Activated CD8-positive, alpha-beta memory T cell treated with anti-CD3 and anti-CD28 coated beads for 4 hours (primary cell): ENCODE measurements around the gene ARL10.

Experiments
- DNase-seq, 2 donors: peaks; one replicate each; pipeline ENCODE4 v3.0.0-alpha.2; 2020; ENCODE audit warnings: low read depth in 2 of 2

Gene ARL10, protein sequence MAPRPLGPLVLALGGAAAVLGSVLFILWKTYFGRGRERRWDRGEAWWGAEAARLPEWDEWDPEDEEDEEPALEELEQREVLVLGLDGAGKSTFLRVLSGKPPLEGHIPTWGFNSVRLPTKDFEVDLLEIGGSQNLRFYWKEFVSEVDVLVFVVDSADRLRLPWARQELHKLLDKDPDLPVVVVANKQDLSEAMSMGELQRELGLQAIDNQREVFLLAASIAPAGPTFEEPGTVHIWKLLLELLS

DNA sequence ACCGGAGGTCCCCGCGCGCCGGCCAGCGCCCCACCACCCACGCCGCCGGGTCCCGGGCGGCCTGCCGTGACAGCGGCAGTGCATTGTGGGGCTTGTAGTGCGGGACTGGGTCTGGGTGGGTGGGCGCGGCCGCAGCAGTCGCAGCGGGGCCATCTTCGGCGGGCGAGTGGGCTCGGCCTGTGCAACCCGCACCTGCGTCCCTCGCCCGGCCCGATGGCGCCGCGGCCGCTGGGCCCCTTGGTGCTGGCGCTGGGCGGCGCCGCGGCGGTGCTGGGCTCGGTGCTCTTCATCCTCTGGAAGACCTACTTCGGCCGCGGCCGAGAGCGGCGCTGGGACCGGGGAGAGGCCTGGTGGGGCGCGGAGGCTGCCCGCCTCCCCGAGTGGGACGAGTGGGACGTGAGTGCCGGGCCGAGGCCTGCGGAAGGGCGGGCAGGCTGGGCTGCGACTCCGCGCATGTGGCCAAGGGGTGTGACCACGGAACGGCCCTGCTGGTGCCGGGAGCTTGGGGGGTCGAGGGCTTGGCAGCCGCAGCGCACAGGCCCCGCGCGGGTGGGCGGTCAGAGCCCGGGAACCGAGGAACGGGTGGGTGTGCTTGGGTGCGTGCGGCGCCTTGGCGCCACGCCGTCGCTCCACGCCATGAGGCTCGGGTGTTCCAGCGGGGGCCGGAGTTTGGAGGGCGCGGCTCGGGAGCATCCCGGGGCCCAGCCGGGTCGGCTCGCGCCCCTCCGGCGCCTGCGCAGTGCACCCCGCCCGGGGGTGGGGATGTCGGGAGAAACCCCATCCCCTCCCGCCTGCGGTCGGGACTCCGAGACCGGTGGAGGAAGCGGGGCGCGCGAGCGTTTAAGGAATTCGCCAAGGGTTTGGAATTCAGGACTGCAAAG lies at the start of gene ARL10:
TSS of gene ARL10 (plus strand) at position 137 of the 881 bp plus-strand sequence. CDS start at position 214, 77 bp downstream.
- DNase-seq = peak in 1 of 2 donors; percentile 36

DNA sequence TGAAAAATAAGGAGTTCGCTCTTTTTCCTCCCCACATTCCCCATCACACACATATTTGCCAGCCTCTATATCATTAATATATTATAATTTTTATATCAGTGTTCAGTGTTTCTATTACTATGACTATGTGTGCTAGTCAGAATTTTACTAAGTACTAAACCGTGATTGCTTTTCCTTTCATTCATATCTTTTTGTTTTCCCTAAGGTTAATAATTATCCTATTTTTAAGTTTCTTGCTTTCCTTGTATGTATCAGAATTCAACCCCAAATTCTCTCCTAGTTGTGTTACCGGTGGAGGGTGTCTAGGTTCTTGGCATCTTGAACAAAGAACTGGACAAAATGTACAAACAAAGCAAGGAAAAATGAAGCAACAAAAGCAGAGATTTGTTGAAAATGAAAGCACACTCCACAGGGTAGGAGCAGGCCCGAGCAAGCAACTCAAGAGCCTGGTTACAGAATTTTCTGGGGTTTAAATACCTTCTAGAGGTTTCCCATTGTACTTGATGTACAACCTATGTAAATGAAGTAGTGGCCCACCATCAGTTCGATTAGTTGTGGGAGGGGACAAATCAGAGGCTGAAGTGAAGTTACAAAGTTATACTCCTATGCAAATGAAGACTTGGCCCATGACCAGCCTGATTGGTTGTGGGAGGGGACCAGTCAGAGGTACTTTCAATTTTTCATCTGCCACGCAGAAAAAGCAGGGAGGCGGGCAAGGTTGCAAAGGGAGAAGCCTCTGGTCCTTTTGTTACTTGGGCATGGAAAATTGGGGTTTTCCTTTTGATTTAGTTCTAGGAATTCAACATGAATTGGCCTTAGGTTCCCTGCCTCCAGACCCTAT lies 47.5 kb upstream of the ARL10 start:
- DNase-seq = no peak

DNA sequence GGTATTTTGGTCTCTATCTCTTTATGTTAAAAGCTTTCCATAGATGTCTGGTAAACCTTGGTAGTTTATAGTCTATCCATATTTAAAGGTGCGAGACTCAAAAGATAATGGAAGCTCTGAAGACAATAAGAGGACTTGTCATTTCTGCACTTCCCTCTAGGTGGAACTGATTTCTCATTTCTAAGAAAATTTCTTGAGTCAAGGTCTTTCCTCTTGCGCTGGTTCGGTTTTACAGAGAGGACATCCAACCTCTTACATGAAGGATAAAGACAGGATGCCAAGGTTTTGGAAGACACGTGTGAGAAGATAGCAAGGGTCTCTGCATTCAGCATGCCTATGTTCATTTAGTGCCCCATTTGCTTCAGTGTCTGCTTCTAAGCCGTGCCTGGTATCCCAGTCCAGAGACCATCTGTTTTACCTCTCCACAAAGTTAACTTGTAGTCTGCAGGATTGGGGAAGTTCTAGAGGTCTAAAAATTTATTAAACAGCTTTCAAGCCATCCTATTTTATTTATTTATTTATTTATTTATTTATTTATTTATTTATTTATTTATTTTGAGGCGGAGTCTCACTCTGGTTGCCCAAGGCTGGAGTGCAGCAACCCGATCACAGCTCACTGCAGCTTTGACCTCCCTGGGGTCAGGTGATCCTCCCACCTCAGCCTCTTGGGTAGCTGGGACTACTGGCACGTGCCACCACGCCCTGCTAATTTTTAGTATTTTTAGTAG lies 45.3 kb upstream of the ARL10 start:
- DNase-seq = no peak

DNA sequence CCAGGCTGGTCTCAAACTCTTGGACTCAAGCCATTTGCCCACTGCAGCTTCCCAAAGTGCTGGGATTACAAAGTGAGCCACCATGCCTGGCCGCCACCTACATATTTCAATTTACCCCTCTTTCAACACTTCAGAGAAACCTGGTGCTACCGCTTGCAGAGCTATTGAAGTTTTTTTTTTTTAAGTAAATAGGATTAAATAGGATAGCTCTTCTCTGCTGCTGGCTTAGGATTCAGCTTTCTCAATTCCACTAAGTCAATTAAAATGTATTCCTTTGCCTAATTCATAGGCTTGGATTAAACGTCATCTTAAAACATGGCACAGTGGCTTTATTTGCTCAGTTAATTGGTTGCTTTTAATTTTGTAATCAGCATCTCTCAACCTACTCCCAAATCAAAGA lies 44.7 kb upstream of the ARL10 start:
- no peak for DNase-seq

DNA sequence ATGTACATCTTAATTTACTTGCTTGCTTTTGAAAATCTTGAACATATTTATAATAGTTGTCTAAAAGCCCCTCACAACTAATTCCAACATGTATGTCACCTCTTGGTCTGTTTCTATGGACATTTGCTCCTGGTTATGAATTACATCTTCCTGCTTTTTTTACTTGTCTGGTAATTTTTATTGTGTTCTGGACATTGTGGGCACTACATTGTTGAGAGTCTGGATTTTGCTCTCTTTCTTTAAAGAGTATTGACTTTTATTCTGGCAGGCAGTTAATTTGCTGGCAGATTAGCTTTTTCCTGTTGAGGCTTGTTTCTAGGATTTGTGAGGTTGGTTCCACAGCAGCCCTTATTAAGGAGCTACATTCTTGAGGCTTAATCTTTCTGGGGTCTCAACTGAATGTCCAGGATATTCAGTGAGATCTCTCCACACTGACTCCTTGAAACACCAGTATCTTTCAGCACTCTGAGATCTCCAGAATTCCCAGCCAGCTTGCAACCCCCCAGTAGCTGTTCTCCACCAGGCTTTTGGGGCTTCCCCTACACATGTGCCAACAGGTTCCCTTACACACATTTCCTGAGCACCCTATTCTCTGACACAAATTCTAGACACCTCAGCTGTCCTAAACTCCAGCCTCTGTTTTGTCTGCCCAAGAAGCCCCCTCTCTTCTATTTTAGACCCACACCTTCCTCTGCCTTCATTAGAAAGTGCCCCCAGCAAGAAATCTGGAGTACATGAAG lies 31.1 kb upstream of the ARL10 start:
- DNase-seq = no peak

DNA sequence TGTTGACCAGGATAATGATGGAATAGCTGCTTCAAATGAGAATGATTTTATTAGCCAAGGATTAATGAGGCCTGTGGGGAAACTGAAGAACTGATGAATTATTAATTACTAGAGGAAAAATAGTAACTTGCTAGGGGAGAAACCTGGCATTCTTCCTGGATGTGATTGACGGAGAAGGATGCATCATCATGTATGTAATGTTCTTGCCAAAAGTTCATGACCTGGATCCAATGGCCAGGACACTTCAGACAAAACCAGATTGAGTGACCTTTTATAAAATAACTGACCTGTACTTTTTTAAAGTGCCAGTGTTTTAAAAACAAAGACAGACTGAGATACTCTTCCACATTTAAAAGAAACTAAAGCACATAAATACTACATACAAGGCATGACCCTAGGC lies 27.4 kb upstream of the ARL10 start:
- DNase-seq = no peak

DNA sequence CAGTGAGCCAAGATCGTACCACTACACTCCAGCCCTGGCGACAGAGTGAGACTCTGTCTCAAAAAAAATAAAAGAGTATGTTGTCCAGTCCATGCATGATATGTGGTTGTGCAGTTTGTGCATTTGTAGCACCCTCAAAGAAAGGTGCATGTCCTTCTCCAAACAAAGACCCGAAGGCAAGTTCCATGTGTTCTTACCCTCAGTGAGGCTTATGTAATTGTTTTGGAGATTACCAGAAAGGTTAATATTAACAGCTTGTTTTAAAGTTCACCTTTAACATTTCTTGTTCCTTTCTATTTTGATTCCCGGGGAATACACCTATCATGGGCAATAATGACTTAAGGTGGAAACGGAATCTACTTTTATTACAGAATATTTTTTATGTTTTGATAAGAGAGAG lies 26.0 kb upstream of the ARL10 start:
- no peak for DNase-seq

DNA sequence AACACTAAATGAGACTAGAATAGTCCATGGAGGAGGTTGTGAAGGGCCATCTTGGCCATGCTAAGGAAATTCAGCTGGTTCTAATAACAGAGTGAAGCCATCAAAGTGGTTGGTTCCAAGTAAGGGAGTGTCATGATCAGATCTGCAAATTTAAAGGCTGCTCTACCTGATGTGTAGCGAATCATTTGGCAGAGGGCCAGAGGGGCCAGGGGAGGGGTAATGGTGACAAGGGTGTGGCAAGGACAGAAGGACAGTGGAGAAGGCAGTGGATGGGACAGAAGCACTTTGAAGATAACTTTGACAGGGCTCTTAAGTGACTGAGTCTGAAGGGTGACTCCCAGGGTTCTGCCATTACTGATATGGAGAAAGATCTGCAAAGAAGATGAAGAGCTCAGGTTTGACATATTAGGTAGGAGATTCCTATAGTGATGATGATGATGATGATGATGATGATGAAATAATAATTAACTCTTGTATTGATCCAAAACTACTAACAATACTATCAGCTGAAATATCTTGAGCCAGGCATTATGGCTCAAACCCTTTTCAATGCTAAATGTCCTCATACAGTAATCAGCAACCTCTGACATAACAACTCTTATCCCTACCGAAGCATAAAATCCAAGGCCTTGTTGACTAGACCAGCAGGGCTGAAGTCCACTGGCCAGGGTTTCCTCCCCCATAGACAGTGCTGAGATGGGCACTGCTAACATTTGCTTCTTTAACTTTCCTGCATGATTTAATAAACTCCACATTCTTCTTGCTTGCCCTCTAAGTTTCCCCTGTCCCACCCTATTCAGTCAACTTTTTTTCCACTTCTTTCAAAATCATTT lies 23.7 kb upstream of the ARL10 start:
- DNase-seq = no peak

DNA sequence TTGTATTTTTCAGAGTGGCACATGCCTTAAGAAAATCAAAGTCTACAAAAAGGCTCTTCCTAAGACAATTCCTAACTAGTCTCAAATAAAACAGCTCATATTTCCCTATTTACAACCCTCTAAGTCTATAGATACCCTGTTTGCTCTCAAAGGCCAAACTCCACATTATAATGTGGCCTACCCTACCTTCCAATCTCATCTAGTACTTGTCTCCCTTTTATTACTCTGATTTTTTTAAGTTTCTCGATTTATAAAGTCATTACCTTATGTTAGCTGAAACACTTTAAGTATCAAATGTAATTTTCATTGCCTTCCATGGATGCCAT lies 23.2 kb upstream of the ARL10 start:
- DNase-seq = no peak

DNA sequence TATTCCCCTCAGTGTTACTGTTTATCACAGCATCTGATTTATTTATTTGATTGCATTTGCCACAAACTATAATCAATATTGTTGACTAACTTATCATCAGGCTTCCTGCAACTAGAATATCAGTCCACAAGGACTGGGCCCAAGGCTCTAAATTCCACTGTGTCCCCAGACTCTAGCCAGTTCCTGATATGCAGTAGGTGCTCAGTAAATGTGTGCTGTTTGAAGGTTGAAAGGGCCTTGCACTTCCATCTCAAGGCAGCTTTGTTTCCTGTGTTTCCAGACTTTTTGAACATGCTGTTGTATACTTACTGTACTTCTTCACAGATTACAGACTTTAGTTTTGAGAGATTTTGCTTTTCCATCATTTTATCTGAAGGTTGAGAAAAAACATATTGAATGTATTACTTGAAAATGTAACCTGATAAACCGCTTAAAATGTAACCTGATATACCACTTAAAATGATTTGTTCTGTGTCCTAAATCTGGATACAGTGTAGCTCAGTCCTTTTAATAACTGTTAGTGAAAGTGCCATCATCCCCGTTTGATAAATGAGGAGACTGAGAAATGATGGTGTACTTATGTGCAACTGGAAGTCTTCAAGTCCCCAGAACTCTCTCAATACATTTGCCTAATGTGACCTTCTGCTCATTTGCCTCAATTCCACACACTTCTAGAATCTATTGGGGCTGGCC lies 22.4 kb upstream of the ARL10 start:
- no peak for DNase-seq

DNA sequence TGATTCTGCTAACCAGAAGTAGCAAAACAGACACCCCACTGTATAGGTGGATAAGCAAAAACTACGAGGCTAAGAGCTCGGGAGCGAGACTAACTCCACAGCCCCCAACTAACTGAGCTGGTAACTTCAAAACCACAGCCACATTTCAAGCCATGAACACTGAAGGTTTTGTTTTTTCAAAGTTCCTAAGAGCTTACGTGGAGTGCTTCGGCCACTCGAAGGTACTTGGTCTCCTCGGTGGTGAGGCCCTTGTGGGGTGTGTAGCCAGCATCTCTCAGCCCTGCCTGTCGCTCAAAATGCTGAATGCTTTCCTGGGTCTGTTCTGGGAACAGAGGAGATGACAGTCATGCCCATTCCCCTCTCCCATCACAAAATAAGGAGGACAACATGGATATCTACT lies 14.9 kb upstream of the ARL10 start:
- no peak for DNase-seq

DNA sequence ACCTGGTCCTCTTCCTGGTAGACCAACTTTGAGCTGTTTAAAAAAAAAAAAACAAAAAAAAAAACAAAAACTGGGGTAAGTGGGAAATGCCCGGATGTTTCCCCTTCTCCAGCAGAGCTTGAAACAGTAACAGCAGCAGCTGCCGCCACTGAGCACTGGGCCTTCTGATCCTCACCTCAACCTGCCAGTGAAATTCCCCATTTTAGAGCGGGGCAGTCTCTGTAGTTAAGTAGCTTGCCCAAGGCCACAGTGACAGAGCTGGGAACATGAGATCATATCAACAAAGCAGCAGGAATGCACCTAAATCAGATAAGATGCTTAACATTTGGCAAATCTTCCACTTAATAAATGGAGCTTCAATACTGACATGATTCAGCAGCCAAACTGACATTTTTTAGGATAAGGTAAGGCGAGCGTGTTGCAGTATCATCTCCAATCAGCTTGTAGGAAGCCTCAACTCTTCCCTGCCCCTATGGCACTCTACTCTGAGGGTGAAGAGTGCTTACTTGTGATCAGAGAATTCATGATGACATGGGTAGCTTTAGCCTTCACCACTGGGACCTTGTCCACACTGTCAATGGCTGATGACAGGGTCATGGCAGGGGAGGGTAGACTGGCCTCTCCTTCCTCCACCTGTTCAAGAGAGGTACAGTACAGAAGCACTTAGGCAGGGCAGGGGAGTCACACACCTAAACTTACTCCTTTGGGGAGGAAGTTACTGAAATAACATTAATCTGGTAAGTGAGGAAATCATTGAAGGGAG lies 13.0 kb upstream of the ARL10 start:
- no peak for DNase-seq

DNA sequence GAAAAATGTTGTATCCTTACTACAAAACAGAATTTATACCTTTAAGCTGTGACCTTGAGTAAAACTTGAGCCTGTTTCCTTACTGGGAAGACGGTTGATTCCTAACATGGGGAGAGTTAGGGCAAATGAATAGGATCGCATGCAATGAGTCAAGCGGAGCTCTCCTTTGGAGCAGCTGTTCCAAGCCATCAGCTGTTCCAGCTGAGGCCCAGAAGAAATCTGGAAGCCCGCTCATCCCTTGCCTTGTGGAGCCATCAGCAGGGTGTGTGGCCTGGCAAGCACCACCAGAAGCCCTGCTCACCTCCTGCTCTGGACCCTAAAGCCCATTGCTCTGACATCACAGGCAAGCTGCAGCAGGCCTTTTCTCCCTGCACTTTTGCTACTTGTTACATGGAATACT lies 11.8 kb upstream of the ARL10 start:
- no peak for DNase-seq

DNA sequence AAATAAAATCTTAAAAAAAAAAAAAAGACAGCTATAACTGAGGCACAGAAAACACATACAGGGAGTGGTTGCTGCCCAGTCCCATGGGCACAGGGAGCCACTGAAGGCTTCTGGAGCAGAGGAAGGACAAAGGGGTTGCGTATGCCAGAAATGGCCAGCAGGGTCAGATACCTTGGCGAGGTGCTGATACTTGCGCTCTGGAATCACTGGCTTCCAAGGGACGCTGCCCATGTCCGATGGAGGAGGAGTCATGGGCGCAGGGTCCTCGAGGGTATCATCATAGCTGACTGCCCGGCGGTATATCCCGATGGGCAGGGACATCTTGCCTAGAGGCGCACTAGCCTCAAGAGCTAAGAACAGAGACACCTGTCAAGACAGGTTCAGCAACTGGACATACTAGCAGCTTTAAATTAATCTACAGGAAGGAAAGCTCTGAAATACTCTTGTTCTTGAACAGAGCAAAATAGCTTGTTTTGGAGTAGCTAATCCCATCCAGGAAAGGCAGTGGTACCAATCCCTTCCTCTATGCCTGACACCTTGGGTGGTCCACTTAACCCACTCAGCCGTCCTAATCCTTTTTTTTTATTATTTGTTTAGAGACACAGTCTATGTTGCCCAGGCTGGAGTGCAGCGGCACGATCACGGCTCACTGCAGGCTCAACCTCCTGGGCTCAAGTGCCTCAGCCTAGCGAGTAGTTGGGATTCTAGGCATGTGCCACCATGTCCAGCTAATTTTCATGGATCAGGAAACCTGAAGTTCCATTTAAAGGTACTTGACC lies 9.7 kb upstream of the ARL10 start:
- no peak for DNase-seq

DNA sequence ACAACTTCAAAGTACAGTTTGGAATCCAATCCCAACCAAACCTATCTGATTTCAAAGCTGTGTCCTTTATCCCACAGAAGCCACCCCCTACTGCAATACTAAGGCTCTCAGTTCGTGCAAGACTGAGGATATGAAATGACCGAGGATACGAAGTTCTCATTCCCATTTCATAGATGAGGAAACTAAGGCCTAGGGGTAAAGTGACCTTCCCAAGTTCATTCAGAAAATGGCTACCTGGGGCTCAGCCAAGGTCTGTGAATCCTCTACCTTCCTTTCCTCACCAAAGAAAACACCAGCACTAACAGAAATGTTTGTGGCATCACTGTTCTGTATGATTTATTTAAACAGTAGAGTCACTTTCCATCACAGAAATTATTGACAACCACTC lies 9.1 kb upstream of the ARL10 start:
- no peak for DNase-seq

DNA sequence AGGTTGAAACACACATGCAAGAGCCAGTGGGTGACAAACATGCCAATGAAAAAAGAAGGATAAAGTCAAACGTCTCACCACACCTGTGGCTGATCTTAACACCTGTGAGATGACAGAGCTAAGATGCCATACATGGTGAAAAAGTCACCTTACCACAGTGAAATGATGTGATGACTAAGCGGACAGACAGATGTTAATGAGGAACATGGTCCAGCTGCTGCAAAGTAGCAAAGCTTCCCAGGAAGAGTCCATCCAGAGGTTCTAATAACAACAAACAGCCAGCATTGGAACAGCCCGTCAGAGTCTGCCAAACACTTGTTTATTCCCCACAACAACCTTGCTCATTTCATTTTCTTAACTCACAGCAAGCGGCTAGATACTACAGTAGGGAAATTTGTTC lies 5.6 kb upstream of the ARL10 start:
- no peak for DNase-seq

DNA sequence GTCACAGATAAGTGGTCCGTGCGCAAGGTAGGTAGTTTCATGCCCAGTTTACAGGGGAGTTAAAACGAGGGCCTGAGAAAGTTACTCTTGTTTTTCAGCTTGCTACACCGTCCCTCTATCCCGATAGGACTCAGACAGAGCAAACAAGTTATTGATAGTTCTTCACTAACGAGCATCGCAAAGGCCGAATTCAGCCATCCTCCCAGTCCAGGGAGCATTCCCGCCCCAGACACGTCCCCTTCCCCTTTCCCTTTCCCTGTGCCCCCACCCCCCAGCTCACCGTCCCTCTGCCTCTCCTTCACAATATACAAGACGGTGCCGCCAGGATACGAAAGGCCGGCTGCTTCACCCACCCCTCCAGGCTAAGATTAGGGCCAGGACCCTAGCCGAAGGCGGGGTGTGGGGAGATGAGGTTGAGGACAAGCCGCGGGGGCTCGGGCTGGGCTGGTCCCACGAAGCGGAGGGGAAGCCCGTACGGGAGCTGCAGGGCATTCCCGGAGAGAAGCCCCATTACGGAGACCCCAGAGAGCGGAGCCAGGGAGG lies 4.3 kb upstream of the ARL10 start:
- DNase-seq = no peak
